NCI-H345 treated with DMSO at 0.1 percent for 48 hours (cell line): Measurements from ENCODE around the gene BRAT1.

Experiments used
- DNase-seq: peaks from one replicate; lab custom pipeline; 2025; ENCODE audit not compliant: unreplicated experiment; lab: John Stamatoyannopoulos, UW

Gene BRAT1

DNA sequence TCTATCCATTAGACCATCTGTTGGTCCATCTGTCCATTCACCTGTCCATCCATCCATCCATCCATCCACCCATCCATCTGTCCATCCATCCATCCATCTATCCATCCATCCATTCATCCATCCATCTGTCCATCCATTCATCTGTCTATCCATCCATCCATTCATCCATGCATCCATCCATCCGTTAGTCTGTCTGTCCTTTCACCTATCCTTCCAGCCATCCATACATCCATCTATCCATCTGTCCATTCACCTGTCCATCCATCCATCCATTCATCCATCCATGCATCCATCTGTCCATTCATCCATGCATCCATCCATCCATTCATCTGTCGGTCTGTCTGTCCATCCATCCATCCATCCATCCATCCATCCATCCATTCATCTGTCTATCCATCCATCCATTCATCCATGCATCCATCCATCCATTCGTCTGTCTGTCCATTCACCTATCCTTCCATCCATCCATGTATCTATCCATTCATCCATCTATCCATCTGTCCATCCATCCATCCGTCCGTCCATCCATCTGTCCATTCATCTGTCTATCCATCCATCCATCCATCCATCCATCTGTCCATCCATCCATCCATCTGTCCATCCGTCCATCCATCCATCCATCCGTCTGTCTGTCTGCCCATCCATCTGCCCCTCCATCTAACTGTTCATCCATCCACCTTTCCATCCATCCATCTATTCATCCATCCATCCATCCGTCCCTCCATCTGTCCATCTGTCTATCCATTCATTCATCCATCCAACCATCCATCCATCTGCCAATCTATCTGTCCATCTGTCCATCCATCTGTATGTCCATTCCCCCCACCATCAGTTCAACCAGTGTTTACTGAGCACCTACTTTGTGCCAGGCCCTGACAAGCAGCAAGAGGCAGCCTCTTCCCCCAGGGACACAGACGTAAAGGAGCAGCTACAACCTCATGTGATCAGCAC, 40.6 kb downstream of the BRAT1 start:
- DNase-seq, result no peak

DNA sequence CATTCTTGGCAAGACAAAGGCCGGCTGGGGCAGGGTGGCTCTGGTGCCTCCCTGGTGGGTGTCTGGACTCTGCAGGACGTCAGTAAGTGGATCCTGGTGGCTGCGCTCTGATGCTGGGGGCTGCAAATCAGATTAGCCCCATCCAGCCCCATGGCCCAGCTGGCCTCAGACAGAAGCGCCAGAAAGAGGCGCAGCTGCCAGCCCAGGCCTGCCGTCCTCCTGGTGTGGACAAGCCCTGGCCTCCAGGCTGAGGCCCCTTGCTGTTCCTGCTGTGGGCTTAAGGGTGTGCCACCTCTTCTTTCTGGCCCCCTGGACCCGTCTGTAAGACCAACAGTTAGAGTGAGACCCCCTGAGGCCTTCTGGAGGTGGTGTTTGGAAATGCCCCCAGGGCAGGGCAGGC, 41.6 kb downstream of the BRAT1 start:
- DNase-seq, result no peak

DNA sequence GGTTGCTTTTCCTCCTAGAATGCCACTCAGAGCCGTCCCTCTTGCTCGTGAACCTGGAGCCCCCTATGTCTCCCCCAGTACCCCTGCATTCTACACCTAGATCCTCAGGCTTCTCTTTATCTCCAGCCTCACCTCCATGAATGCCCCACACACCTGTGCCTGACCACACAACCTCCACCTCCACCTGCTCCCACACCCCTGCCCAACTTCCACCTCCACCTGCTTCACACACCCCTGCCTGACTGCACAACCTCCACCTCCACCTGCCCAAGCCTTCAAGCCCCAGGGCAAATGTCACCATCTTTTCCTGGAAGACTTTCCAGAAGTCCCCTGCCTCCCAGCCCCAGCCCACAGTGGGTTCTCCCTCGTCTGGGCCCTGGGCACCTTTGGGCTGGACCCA, 42.6 kb downstream of the BRAT1 start:
- DNase-seq, result no peak

DNA sequence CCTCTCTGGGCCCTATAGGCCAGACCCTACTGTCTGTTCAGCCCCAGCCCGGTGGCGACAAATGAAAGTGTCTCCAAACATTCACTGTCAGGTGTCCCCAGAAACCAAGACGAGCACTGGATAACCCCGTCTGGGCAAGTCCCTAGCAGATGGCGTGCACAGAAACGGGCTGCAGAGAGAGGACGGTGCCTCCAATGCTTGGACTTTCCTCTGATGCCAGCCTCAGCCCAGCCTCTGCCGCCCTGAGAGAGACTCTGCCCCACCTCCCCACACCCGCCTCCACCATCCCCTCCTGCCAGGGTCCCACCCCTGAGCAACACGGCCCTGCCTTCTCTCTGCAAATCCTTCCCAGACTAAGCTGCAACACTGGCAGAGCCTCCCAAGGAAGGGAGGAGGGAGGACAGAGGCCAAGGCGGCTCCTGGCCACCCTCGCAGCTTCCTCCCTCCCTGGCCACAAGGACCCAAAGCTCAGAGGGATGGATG, 43.1 kb downstream of the BRAT1 start:
- DNase-seq, result no peak

DNA sequence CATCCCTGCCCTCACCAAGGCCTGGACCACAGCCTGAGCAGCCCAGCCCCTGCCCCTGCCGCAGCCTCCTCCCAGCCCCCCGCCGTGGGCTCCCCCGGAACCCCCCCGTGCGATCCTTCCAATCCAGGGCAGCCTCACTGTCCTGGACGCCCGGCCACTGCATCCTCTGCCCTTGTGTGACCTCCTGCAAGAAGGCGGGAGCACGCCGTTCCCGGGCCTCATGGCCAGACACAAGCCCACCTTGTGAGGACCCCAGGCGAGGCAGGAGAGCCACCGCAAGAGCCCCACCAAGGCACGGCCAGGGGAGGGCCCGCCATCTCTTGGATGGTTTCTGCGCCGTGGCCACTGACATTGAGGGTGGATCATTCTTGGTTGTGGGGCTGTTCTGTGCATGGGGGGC, 43.6 kb downstream of the BRAT1 start:
- DNase-seq, result no peak

DNA sequence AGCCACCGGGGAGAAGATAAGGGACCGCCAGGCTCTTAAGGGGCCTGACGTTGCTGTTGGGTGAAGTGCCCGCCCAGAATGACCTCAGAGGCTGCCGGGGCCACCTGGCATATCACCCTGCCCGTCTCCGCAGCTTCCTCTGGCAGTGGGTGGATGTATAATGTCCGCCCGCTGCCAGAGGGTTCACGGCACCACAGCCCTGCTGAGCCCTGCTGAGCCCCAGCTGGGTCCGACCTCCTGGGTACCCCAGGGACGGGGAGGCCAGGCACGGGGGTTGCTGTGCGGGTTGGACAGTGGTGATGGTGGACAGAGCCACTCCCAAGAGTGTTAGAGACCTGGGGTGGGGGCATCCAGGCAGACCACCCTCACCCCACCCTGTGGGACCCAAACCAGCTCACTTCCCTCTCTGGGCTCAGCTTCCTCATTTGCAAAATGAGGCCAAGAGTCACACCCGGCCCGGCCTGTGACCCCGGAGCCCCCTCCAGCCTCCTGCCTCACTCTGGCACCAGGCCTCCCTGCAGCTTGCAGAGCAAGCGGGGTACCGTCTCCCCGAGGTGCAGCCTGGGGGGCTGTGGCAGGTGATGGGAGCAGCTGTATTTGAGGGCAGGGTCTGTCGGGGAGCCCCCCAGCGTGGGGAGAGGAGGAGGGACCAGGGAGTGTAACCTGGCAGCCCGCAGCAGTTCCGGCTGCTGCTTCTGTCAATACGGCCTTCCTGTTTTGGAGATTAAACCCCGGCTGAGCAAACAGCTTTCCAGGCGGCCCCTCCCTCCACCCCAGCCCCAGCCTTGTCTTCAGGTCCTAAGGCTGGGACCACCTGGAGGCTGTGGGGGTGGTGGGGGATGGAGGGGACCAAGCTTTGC, 44.2 kb downstream of the BRAT1 start:
- DNase-seq, result peak; percentile 44

DNA sequence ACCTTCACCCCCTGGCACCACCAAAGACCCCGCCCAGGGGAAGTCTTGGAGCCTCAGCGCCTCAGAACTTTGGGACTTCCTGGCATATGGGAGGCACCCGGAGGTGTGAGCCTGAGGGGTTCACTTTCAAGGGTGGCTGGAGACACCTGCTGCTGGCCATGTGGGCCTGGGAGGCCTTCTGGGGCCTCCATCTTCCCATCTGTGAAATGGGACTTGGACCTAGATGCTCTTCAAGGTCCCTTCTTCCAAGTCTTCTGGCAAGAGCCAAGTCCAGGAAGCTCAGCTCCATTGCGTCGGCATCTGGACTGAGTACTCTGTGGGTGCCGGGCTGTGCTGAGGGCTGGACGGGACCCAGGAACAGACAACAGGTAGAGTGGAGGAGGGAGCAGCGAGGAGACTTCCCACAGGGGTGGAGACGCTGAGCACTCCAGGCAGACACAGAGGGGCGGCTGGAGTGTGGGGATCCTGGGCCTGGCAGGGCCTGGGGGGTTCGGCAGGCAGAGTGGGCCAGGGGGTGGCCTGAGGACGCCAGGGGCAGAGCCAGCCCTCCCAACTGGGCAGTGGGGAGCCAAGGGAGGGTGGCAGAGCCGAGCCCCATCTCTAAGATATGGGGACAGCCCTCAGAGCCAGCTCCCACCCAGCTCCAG, 45.1 kb downstream of the BRAT1 start:
- no peak for DNase-seq

DNA sequence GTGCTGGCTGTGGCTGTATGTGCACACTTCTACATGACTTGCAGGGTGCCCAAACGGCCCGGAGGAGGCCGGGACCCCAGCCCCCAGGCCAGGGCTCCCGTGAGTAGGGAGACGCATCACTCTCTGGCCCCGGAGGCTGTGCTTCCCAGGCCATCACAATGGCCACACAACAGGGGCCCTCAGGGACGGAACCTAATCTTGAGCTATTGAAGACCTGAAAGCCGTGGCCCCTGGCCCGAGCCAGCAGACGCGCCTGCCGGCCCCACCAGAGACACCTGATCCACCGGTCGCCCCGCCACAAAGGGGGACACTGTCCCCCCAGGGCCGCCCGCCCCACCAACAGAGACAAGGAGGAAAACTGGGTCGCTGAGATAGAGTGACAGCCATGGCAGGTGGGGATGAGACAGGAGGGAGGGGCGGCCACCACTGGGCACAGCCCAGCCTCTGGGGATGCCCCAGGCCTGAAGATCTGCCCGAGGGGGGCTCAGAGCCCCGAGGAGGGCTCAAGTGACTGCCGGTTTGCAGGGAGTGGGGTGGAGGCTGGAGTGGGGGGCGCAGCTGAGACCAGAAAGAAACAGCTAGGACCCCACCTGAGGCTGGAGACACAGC, 45.9 kb downstream of the BRAT1 start:
- no peak for DNase-seq

DNA sequence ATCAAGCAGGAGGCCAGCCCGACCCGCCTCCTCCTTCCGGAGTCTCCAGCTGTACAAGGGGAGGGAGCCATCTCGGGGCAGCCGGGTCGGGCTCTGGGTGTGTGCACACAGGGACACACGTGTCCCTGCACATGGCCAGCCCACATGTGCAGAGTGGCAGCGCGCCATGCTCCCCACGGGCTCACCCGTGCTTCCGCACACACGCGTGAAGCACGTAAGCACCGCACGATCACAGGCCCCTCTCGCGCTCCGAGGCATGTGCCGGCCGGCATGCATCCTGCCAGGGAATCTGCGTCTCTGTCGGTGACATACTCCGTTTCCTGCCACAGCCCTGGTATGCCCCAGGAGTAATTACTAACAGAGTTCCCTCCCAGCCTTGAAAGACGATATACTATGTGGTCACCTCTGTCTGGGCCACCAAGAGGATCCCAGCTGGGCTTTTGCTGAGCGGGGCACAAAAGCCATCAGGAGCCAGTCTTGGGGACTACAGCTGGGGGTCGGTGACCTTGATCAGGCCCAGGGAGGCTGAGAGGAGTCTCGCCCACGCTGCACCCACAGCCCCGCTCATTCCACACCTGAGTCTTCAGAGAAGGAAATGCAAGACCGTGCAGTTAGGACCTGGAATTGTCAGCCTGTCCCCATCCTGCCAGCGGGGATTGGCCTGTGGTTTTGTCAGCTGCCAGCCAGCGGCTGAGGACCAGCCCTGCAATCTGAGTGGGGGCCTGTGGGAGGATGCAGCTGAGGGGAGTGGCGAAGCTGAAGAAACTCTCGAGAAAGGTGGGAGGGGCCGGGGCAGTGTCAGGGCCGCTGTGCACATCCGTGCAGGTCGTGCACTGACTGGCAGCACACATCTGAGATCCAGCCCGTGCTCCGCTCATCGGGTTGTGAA, 46.8 kb downstream of the BRAT1 start:
- DNase-seq, result no peak

DNA sequence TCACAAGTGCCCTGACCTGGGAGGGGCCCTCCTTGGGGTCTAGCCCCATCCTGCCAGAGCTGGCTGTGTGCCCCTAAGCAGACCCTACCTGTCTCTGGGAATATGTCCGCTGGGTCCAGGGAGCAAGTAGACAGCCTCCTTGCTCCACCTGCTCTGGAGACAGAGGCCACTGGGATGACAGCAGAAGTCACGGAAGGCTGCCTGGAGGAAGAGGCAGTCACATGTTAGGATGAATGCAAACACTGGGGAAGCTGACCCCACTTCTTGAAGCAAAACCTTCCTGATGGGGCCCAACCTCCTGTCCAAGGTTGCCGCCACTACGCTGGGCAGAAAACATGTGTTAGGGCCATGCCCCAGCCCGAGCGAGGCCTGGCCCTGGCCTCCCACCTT, 47.4 kb downstream of the BRAT1 start:
- DNase-seq, result no peak

DNA sequence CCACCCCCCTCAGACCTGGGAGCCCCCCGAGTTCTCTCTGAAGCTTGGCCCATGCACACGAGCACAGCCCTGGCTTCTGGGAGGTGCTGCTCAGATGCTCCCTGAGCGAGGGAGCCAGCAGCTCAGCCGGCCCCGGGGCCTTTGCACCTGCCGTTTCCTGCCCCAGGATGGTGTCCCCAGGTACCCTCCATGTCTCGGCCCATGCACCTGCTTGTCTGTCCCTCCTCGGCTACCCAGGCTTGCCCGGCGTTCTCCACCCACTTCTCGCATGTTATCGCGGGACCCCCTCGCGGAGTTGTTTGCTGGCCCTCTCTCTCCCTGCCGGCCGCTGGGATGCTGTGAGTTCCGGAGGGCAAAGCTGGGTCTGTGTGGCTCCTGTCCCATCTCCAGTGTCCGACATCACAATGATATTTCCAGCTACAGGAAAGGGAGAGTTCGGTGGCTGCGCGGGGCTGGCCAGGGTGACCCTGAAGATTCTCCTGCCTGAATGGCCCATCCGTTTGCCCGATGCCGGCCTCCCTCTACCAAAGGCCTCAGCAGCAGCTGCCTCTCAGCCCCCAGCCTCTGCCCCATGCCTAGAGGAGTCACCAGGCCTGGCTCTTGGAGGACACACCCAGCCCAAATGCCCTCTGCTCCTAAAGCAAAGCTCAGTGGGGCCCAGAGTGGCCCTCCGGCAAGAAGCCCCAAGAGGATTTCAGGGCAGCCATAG, 48.0 kb downstream of the BRAT1 start:
- no peak for DNase-seq

DNA sequence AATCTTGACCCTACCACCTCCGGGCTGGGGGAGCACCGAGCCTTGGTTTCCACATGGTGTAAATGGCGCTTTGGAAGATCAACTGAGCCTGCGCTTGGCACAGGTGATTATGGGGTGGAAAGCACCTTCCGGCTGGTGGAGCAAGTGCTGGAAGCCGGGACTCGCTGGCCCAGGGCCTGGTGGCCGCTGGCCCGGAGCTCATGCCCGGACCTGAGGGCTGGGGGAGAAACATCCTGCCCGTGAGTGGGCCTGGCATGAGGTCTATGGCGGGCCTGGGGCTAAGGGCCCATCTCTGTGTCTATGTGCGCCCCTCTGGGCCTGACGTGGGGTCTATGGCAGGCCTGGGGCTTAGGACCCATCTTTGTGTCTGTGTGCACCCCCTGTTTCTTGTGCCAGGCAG, 49.9 kb downstream of the BRAT1 start:
- DNase-seq, result no peak

DNA sequence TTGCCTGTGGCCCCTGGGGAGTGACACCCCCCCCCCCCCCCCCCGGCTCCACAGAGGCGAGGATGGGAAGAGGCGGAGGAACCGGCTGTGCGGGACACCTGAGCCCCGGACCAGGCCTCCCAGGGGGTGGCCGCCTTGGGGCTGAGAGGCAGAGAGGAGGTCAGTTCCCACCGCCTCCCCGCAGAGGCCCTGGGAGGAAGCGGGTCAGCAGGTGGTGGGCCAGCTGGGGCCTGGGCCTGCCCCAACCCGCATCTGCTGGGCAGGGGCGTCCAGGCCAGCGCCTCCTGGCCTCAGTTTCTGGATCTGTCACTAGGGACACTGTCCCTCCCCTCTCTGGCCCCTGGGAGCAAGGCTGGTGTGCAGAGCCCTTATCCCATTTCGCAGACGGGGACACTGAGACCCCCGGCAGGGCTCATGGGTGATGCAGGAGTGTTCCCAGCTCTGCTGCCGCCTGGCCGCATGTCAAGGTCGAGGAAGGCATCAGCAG, 50.4 kb downstream of the BRAT1 start:
- no peak for DNase-seq

DNA sequence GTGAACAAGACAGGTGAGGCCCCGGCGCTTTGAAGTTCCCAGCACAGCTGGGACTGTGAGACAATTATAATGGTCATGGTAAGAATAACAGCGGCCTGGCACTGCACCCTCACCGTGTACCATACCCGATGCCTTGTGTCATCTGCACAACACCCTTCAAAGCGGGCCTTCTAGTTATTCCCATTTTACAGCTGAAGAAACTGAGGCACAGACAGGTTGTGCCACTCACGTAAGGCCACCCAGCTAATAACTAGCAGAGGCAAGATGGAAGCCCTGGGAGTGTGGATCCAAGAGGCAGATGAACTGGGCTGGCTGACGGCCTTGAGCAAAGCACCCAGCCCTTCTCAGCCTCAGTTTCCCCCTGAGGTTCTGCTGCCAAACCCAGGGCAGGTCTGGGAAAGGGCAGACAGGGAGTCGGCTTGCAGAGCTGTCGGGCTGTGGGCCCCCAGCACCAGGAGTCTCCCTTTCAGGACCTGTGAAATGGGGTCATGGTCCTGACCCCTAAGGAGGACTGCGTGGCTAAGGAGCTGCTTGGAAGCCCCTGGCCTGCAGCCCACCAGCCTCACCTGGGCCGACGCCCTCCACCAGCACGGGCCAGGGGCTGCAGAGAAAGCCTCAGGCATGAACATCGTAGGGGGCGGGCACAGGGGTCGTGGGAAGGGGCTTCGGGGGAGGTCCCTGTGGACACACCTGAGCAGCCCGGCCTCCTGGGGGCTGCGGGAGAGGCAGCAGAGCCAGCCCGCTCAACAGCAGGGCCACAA, 51.0 kb downstream of the BRAT1 start:
- no peak for DNase-seq

DNA sequence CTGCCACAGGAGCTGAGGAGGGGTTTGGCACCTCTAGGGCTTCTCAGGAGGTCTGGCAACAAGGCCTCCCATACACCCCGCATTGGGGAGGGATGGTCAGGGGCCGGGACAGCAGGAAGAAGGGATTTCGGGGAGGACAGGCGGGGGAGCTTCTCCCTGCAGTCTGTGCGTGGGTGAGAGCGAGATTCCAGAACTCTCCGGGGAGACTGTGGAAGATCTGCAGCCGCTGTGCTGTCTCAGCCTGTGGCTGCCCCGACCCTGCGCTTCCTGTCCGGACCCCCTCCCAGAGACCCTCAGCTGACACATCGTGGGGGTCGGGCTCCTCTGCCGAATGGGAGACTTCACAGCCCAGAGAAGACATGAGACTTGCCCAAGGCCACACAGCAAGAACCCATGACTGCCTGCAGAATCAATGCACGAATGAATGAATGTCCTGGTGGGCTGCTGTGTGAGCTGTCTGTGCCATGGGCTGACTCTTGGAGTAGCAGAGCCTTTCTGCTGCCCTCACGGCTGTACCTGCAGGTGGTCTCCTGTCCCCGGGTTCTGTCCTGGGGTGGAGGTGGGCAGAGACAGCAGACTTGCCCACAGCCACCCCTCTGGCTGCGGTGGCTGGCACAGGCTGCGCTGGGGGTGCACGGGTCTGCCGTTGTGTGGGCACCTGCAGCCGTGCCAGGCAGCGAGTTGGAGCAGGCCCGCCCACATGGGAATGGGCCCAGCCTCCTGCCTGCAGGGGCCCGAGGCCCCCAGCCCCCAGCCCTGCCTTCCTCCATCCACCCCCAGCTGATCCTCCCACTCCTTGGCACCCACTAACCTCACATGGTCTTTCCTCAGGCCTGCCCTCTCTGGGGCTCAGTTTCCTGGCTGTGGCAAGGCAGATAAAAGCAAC, 52.0 kb downstream of the BRAT1 start:
- DNase-seq, result no peak

DNA sequence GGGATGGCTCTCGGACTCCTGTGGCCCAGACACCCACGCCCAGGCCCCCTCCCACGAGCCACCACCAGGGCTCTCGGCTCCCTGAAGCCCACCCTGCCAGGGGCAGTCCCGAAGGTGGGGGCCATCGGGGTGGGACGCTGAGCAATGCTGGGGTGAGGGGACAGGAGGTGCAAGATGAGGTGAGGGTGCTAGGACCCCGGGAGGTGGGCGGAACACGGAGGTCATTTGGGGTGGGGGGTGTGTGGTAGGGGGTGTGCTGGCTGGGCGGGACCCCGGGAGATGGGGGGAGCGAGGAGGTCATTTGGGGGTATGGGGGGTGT, 52.7 kb downstream of the BRAT1 start:
- DNase-seq, result no peak

DNA sequence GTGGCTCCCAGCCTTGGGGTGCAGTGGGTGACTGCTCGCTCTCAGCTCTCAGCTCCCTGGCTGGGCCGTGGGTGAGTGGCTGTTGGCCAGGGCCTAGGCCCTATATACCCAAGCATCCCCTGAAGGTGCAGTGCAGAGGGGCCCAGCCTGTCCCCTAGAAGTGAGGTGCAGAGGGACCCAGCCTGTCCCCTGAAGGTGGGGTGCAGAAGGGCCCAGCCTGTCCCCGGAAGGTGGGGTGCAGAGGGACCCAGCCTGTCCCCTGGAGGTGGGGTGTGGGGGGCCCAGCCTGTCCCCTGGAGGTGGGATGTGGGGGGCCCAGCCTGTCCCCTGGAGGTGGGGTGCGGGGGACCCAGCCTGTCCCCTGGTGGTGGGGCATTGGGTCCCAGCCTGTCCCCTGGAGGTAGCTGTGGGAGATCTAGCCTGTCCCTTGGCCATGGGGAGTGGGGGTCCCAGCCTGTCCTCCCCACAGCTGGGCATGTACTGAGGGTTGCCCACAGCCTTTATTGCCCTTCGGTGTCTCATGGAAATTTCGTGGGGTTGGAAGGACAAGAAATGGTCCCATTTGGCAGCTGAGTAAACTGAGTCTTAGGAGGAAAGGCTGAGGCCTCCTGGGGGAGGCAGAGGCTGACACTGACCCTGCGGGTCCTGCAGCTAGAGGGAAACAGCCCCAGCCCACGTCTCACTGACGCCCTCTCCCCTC, 53.2 kb downstream of the BRAT1 start:
- DNase-seq, result no peak
